ENCODE results near the gene SCAI. TPM values are rescaled to one million over a fixed set of nuclear protein-coding genes. Genes with fewer than 3 reads are reported as not detected.

SCAI gene
- total and polyA plus RNA-seq, 2 experiments from 2014 or later, result 13.3 to 35.0 TPM

- Mint-ChIP-seq H3K27ac (no peak overlapping the region), H3K36me3 (ENCODE audit: low read depth) (peaks cover 16% of the 10 kb centered on the region), H3K27me3 (ENCODE audit: insufficient read depth, low read depth, poor library complexity) (no peaks in the 10 kb centered on the region), H3K4me1 (peaks cover 4% of the 10 kb centered on the region; the same call in 1 of the 3 replicates), H3K4me3 (no peak overlapping the region), H3K9me3 (no peaks in the 10 kb centered on the region)
- Histone ChIP-seq H3K27ac (ENCODE audit: low read depth) (0 out of 2 replicates have a peak overlapping the region, but pooled peaks have one; percentile 55), H3K4me1 (ENCODE audit: insufficient read depth) (no peaks in the 10 kb centered on the region), H3F3A (replicated peaks; ENCODE audit: low read depth) (no peaks in the 10 kb centered on the region), H2AFZ (no peak overlapping the region), H3K36me3 (ENCODE audit: insufficient read depth) (peaks cover 8% of the 10 kb centered on the region; the same call in 1 of the 2 replicates), H3K79me2 (replicated peaks; ENCODE audit: insufficient read depth) (peaks cover 67% of the 10 kb centered on the region), H3K4me3 (no peak overlapping the region), H3K4me2 (no peak overlapping the region), H3K27me3 (ENCODE audit: insufficient read depth) (no peaks in the 10 kb centered on the region), H4K20me1 (replicated peaks; ENCODE audit: insufficient read depth) (peaks cover 32% of the 10 kb centered on the region), H3K9me2 (ENCODE audit: insufficient read depth) (no peaks in the 10 kb centered on the region)
- TF ChIP-seq NANOG (IDR thresholded peaks at IDR 0.05; ENCODE audit: borderline replicate concordance), result no peak
- TF ChIP-seq CTCF (conservative IDR thresholded peaks at IDR 0.05; ENCODE audit: low read depth in 2 of 2), result no peak
- TF ChIP-seq ZNF331 (CRISPR knock-in tag; IDR thresholded peaks at IDR 0.05; ENCODE audit: low read depth), result no peak
- no peak for TF ChIP-seq ETS1 (IDR thresholded peaks at IDR 0.05)
- no peak for TF ChIP-seq ZNF114 (CRISPR knock-in tag; IDR thresholded peaks at IDR 0.05)
- TF ChIP-seq POLR2AphosphoS5 (IDR thresholded peaks at IDR 0.05; ENCODE audit: low read depth), result no peak
- TF ChIP-seq JUNB (IDR thresholded peaks at IDR 0.05; ENCODE audit: unreplicated experiment), result no peak
- TF ChIP-seq, protein P1, sequence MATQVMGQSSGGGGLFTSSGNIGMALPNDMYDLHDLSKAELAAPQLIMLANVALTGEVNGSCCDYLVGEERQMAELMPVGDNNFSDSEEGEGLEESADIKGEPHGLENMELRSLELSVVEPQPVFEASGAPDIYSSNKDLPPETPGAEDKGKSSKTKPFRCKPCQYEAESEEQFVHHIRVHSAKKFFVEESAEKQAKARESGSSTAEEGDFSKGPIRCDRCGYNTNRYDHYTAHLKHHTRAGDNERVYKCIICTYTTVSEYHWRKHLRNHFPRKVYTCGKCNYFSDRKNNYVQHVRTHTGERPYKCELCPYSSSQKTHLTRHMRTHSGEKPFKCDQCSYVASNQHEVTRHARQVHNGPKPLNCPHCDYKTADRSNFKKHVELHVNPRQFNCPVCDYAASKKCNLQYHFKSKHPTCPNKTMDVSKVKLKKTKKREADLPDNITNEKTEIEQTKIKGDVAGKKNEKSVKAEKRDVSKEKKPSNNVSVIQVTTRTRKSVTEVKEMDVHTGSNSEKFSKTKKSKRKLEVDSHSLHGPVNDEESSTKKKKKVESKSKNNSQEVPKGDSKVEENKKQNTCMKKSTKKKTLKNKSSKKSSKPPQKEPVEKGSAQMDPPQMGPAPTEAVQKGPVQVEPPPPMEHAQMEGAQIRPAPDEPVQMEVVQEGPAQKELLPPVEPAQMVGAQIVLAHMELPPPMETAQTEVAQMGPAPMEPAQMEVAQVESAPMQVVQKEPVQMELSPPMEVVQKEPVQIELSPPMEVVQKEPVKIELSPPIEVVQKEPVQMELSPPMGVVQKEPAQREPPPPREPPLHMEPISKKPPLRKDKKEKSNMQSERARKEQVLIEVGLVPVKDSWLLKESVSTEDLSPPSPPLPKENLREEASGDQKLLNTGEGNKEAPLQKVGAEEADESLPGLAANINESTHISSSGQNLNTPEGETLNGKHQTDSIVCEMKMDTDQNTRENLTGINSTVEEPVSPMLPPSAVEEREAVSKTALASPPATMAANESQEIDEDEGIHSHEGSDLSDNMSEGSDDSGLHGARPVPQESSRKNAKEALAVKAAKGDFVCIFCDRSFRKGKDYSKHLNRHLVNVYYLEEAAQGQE (IDR thresholded peaks at IDR 0.05; ENCODE audit: unreplicated experiment), result no peak
- TF ChIP-seq ZNF462 (CRISPR knock-in tag; IDR thresholded peaks at IDR 0.05), result no peak
- TF ChIP-seq EZH2 (IDR thresholded peaks at IDR 0.05; ENCODE audit: low read depth, unreplicated experiment), result no peak
- TF ChIP-seq CREB1 (CRISPR knock-in tag; IDR thresholded peaks at IDR 0.05; ENCODE audit: low read depth), result no peak
- TF ChIP-seq EZH2phosphoT487 (IDR thresholded peaks at IDR 0.05; ENCODE audit: unreplicated experiment), result no peak
- TF ChIP-seq STAT1 (IDR thresholded peaks at IDR 0.05; ENCODE audit: unreplicated experiment), result no peak
- DNase-seq (ENCODE audit: low spot score) (no peak), ATAC-seq (no peak)
These were observed 28.9 kb upstream of the SCAI start for GRCh38 chr9:125172031-125172755.
